Measurements from ENCODE around the gene TAF1D. TPM values are rescaled to one million over a fixed set of nuclear protein-coding genes. Genes with fewer than 3 reads are reported as not detected.

The TAF1D gene
- total and polyA plus RNA-seq, 10 of the 15 experiments (the other 5 are each of a cell fraction or from before 2014, with no cell fraction given), result 101 to 314 (median 199) TPM

GRCh38 chr11:93686226-93686625 is 55.1 kb downstream of the TAF1D start:
- H3K79me2 ChIP-seq (ENCODE audit: control insufficient read depth, insufficient read depth, low read length), result no peaks in the 10 kb centered on the region
- ChIA-PET CTCF (no interaction called here), SMC1A (ENCODE audit: uncharacterized antibody, unreplicated experiment) (no interaction called here), RAD21 (ENCODE audit: unreplicated experiment) (no interaction called here), POLR2A (no interaction called here)
- no peaks in the 10 kb centered on the region for H3K4me1 ChIP-seq (ENCODE audit: control insufficient read depth, insufficient read depth, low read length)
- ATAC-seq (no peak), DNase-seq (ENCODE audit: low read depth, low spot score) (no peak), FAIRE-seq (no peak)
- no peak overlapping the region for H3K9ac ChIP-seq (ENCODE audit: control insufficient read depth, insufficient read depth, low read length)
- H3K27ac ChIP-seq (ENCODE audit: control insufficient read depth, insufficient read depth), result no peak overlapping the region
- no peaks in the 10 kb centered on the region for H4K20me1 ChIP-seq (ENCODE audit: control insufficient read depth, insufficient read depth)
- intact Hi-C loops (cut with micrococcal nuclease; ENCODE audit: unreplicated experiment) (no loop called here), in situ Hi-C loops (cut with MboI) (no loop called here)
- TF ChIP-seq IRF4 (IDR thresholded peaks at IDR 0.05; ENCODE audit: low read depth, low read length), result no peak
- no peak for TF ChIP-seq EGR1 (IDR thresholded peaks at IDR 0.05; ENCODE audit: borderline replicate concordance in 1 of 2, low read depth in 2 of 2, low read length in 2 of 2)
- TF ChIP-seq ETV6 (conservative IDR thresholded peaks at IDR 0.05 in 1 of 2, IDR thresholded peaks at IDR 0.05 in 1 of 2; ENCODE audit: borderline replicate concordance in 1 of 2, low read depth in 1 of 2), result no peak
- no peak for TF ChIP-seq SMARCA5 (IDR thresholded peaks at IDR 0.05)
- no peak for TF ChIP-seq SUPT20H (IDR thresholded peaks at IDR 0.05; ENCODE audit: borderline replicate concordance, control insufficient read depth, low read depth, low read length)
- TF ChIP-seq MYB (IDR thresholded peaks at IDR 0.05; ENCODE audit: borderline replicate concordance, low read depth, low read length), result no peak
- TF ChIP-seq SREBF1 (IDR thresholded peaks at IDR 0.05; ENCODE audit: low read length), result no peak
- H3K4me3 ChIP-seq, result no peak overlapping the region
- H2AFZ ChIP-seq (ENCODE audit: control insufficient read depth, low read depth, low read length), result no peak overlapping the region
- 86% methylated on average over 2 of the region's 2 CpGs for WGBS (ENCODE audit: insufficient coverage, insufficient replicate concordance, low lambda C conversion rate, missing lambda C conversion rate)
- peaks cover 7 to 24% of the 10 kb centered on the region in 2 experiments for H3K36me3 ChIP-seq (ENCODE audit: control insufficient read depth in 2 of 2, insufficient read depth in 2 of 2, low read length in 1 of 2)
- H3K27me3 ChIP-seq (replicated peaks in 1 of 2; ENCODE audit: control insufficient read depth in 2 of 2, insufficient read depth in 2 of 2, low read length in 1 of 2), result no peaks in the 10 kb centered on the region
- no peaks in the 10 kb centered on the region for H3K9me3 ChIP-seq (replicated peaks; ENCODE audit: control insufficient read depth, insufficient read depth, low read length)
- H3K4me2 ChIP-seq (ENCODE audit: control insufficient read depth, insufficient read depth), result no peak overlapping the region
- BruUV-seq (replicated peaks), result no TSS peak

MicroRNAs within 50 kb of the gene (microRNA counts, 767-probe panel; counts per million panel counts)
- 55.3 counts per million for microRNA hsa-miR-1304-5p

Small RNAs within 50 kb of the gene (microRNA-seq; reads per million reads assigned to microRNA genes)
- 23.7 reads per million, percentile 58 among the genes with 10 or more reads in this experiment for gene MIR1304

Small RNAs within 50 kb of the gene (small RNA-seq; reads per million reads assigned to genes)
- not detected for gene RF00019
- gene RF00493, result 23.0 reads per million, percentile 97 among the genes with 10 or more reads in this experiment
- gene SCARNA9, result 0.27 reads per million
- gene SNORA1, result not detected
- not detected for gene SNORA18
- gene SNORA25, result not detected
- gene SNORA32, result not detected
- gene SNORA40, result not detected
- gene SNORA8, result not detected
- gene SNORD5, result not detected
- 5,537 reads per million, percentile 100 among the genes with 10 or more reads in this experiment for gene SNORD6

Other genes with a start within 250 kb of the TAF1D start
- gene SMCO4, start 198.1 kb downstream of the TAF1D start, total RNA-seq (2014; rRNA removed), result 27.9 and 29.6 TPM in 2 replicates
- 23.6 and 24.4 TPM in 2 replicates for gene SMCO4, start 198.1 kb downstream of the TAF1D start, total RNA-seq (2014; rRNA removed; fragmentation: Illumina TruSeq; extraction: Trizol)
- 24.8 and 26.1 TPM in 2 replicates for gene SMCO4, start 198.1 kb downstream of the TAF1D start, total RNA-seq (2021)
- gene SMCO4, start 198.1 kb downstream of the TAF1D start, polyA plus RNA-seq (2011; rRNA removed), result 56.8 and 59.9 TPM in 2 replicates
- gene SMCO4, start 198.1 kb downstream of the TAF1D start, polyA plus RNA-seq (2014; fragmentation: Illumina TruSeq; extraction: Trizol), result 18.7 and 25.9 TPM in 2 replicates
- 1 to 10 TPM; 3.6 to 8.1 TPM for gene SMCO4, start 198.1 kb downstream of the TAF1D start, polyA plus RNA-seq (2014; fragmentation: Nextera tagmentation; extraction: Ambion mirVana)
- 31.4 and 40.3 TPM in 2 replicates for gene SMCO4, start 198.1 kb downstream of the TAF1D start, polyA plus RNA-seq (2014; rRNA removed)
- gene SMCO4, start 198.1 kb downstream of the TAF1D start, polyA plus RNA-seq (2016; fragmentation: Nextera tagmentation; extraction: Ambion mirVana), result 10 to 100 TPM; 36.4 to 41.8 TPM
- 33.4 and 41.1 TPM in 2 replicates for gene CEP295, start 79.8 kb downstream of the TAF1D start, total RNA-seq (2014; rRNA removed)
- gene CEP295, start 79.8 kb downstream of the TAF1D start, total RNA-seq (2014; rRNA removed; fragmentation: Illumina TruSeq; extraction: Trizol), result 41.4 and 42.9 TPM in 2 replicates
- 20.8 and 21.3 TPM in 2 replicates for gene CEP295, start 79.8 kb downstream of the TAF1D start, total RNA-seq (2021)
- 23.2 and 36.2 TPM in 2 replicates for gene CEP295, start 79.8 kb downstream of the TAF1D start, polyA plus RNA-seq (2011; rRNA removed)
- 24.7 and 31.3 TPM in 2 replicates for gene CEP295, start 79.8 kb downstream of the TAF1D start, polyA plus RNA-seq (2014; fragmentation: Illumina TruSeq; extraction: Trizol)
- 1 to 10 TPM; 5.6 to 6.0 TPM for gene CEP295, start 79.8 kb downstream of the TAF1D start, polyA plus RNA-seq (2014; fragmentation: Nextera tagmentation; extraction: Ambion mirVana)
- 14.5 and 15.2 TPM in 2 replicates for gene CEP295, start 79.8 kb downstream of the TAF1D start, polyA plus RNA-seq (2014; rRNA removed)
- gene CEP295, start 79.8 kb downstream of the TAF1D start, polyA plus RNA-seq (2016; fragmentation: Nextera tagmentation; extraction: Ambion mirVana), result 1 to 10 TPM; 7.4 to 7.8 TPM
- gene C11orf54, start 177 bp upstream of the TAF1D start, total RNA-seq (2014; rRNA removed), result 15.1 and 22.1 TPM in 2 replicates
- 22.5 and 23.6 TPM in 2 replicates for gene C11orf54, start 177 bp upstream of the TAF1D start, total RNA-seq (2014; rRNA removed; fragmentation: Illumina TruSeq; extraction: Trizol)
- 15.2 and 19.1 TPM in 2 replicates for gene C11orf54, start 177 bp upstream of the TAF1D start, total RNA-seq (2021)
- 32.3 and 58.3 TPM in 2 replicates for gene C11orf54, start 177 bp upstream of the TAF1D start, polyA plus RNA-seq (2011; rRNA removed)
- 26.2 and 33.2 TPM in 2 replicates for gene C11orf54, start 177 bp upstream of the TAF1D start, polyA plus RNA-seq (2014; fragmentation: Illumina TruSeq; extraction: Trizol)
- 10 to 100 TPM; 31.3 to 31.5 TPM for gene C11orf54, start 177 bp upstream of the TAF1D start, polyA plus RNA-seq (2014; fragmentation: Nextera tagmentation; extraction: Ambion mirVana)
- gene C11orf54, start 177 bp upstream of the TAF1D start, polyA plus RNA-seq (2014; rRNA removed), result 15.9 and 19.2 TPM in 2 replicates
- 10 to 100 TPM; 27.4 to 30.4 TPM for gene C11orf54, start 177 bp upstream of the TAF1D start, polyA plus RNA-seq (2016; fragmentation: Nextera tagmentation; extraction: Ambion mirVana)
- gene MED17, start 42.8 kb upstream of the TAF1D start, total RNA-seq (2014; rRNA removed), result 27.8 and 30.8 TPM in 2 replicates
- 29.2 and 30.8 TPM in 2 replicates for gene MED17, start 42.8 kb upstream of the TAF1D start, total RNA-seq (2014; rRNA removed; fragmentation: Illumina TruSeq; extraction: Trizol)
- gene MED17, start 42.8 kb upstream of the TAF1D start, total RNA-seq (2021), result 34.9 and 38.7 TPM in 2 replicates
- gene MED17, start 42.8 kb upstream of the TAF1D start, polyA plus RNA-seq (2011; rRNA removed), result 23.3 and 28.3 TPM in 2 replicates
- gene MED17, start 42.8 kb upstream of the TAF1D start, polyA plus RNA-seq (2014; fragmentation: Illumina TruSeq; extraction: Trizol), result 28.8 and 36.1 TPM in 2 replicates
- 10 to 100 TPM in 1 of 2 experiments, 1 to 10 TPM in 1; 7.3 to 12.4 TPM for gene MED17, start 42.8 kb upstream of the TAF1D start, polyA plus RNA-seq (2014; fragmentation: Nextera tagmentation; extraction: Ambion mirVana)
- 23.2 and 25.9 TPM in 2 replicates for gene MED17, start 42.8 kb upstream of the TAF1D start, polyA plus RNA-seq (2014; rRNA removed)
- 10 to 100 TPM; 30.0 to 32.1 TPM for gene MED17, start 42.8 kb upstream of the TAF1D start, polyA plus RNA-seq (2016; fragmentation: Nextera tagmentation; extraction: Ambion mirVana)
- not detected in 2 replicates for gene VSTM5, start 109.1 kb upstream of the TAF1D start, total RNA-seq (2014; rRNA removed)
- not detected in 2 replicates for gene VSTM5, start 109.1 kb upstream of the TAF1D start, total RNA-seq (2014; rRNA removed; fragmentation: Illumina TruSeq; extraction: Trizol)
- gene VSTM5, start 109.1 kb upstream of the TAF1D start, total RNA-seq (2021), result not detected in 2 replicates
- gene VSTM5, start 109.1 kb upstream of the TAF1D start, polyA plus RNA-seq (2011; rRNA removed), result not detected in 2 replicates
- gene VSTM5, start 109.1 kb upstream of the TAF1D start, polyA plus RNA-seq (2014; fragmentation: Illumina TruSeq; extraction: Trizol), result not detected in 2 replicates
- gene VSTM5, start 109.1 kb upstream of the TAF1D start, polyA plus RNA-seq (2014; fragmentation: Nextera tagmentation; extraction: Ambion mirVana), result not detected
- gene VSTM5, start 109.1 kb upstream of the TAF1D start, polyA plus RNA-seq (2014; rRNA removed), result not detected in 2 replicates
- gene VSTM5, start 109.1 kb upstream of the TAF1D start, polyA plus RNA-seq (2016; fragmentation: Nextera tagmentation; extraction: Ambion mirVana), result not detected

Data from GM12878 (cell line).